Lower lobe of right lung (tissue), 2 donors: ENCODE results near the gene PSD4. TPM values are rescaled to one million over a fixed set of nuclear protein-coding genes. Genes with fewer than 3 reads are reported as not detected.
A peak's percentile ranks its signal among the peaks of the same experiment; 100 is the strongest.

Source experiments
- ATAC-seq, 2 donors: fragments of 200-7000 bp; cut with Tn5 transposase; one replicate each; pipeline ENCODE4 v1.9.1; 2020 to 2022; ENCODE audit warnings: mild to moderate bottlenecking in 2 of 2, moderate library complexity in 2 of 2
- DNase-seq: peaks from one replicate; pipeline ENCODE4 v3.0.0-alpha.2; 2020
- H3K27ac ChIP-seq: fragments of 200-600 bp; one replicate; pipeline ENCODE4 v1.8.0; 2022
- H3K27me3 ChIP-seq: fragments of 200-600 bp; one replicate; pipeline ENCODE4 v1.8.0; 2022; ENCODE audit warnings: low read depth
- H3K36me3 ChIP-seq: fragments of 200-600 bp; one replicate; pipeline ENCODE4 v1.8.0; 2022; ENCODE audit warnings: mild to moderate bottlenecking
- H3K4me1 ChIP-seq: fragments of 200-600 bp; one replicate; pipeline ENCODE4 v1.8.0; 2022
- H3K4me3 ChIP-seq: fragments of 200-600 bp; one replicate; pipeline ENCODE4 v1.8.0; 2022; ENCODE audit warnings: mild to moderate bottlenecking
- H3K9me3 ChIP-seq: fragments of 200-600 bp; one replicate; pipeline ENCODE4 v1.8.0; 2022
- CTCF ChIP-seq: fragments of 200-600 bp; IDR thresholded peaks from one replicate; pipeline ENCODE4 v1.8.0; 2022; ENCODE audit warnings: antibody characterized with exemption, mild to moderate bottlenecking
- intact Hi-C: fragments of 100-400 bp; cut with DNase I; formaldehyde crosslinking; loops from one replicate; pipeline ENCODE4 v1.11.0; 2022
- total RNA-seq: library from RNA; stranded (reverse); fragmentation: NEBNext Ultra II Directional; extraction: Animal tissue kit (Norgen Biotek cat#: 25700); gene quantifications from one replicate; pipeline ENCODE4 v1.2.1, GENCODE V29; 2021
- donor health status: DM: no; HTN: yes; CAD: no; lungs with severe emphysema.

Gene PSD4
- total RNA-seq, 1 donor from 2014 or later = 43.2 TPM

DNA sequence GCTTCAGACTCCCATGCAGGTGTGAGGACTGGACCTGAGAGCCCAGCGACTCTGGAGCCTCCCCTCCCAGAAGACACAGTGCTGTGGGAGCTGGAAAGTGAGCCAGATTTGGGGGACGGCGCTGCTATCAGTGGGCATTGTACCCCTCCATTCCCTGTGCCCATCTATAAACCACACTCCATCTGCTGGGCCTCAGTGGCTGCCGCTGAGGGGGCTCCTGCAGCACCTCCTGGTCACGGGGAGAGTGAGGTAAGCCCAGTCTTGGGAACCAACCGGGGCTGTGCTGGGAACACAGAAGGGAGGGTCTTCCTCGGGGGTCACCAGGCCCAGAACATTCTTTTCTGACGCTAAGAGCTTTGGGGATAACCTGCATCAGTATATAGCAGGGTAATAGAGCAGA is 9.5 kb downstream of the PSD4 start:
- Histone ChIP-seq H3K9me3 (no peaks in the 10 kb centered on the region), H3K36me3 (peaks cover 22% of the 10 kb centered on the region), H3K27me3 (no peaks in the 10 kb centered on the region), H3K4me1 (peaks cover 38% of the 10 kb centered on the region), H3K27ac (no peak overlapping the region), H3K4me3 (no peak overlapping the region)
- intact Hi-C loops = no loop called here
- no peak for DNase-seq
- TF ChIP-seq CTCF = no peak
- ATAC-seq = no peak

DNA sequence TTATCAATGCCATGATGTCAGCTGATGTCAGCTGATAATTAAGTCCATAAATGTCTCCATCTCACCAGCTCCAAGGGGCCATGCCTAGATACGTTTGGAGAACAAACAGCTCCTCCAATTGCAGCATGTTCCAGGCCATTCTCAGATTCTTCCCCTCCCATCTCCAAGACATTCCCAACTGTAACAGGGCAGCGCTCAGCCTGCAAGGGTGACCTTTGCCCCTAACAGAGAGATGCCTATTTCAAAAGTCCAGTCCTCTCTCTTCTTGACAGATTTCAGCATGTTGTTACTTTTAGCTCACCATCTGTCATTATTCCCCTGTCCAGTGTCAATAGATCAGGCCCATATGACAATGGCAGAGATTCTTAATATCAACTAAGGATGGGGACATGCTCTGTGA is 9.9 kb downstream of the PSD4 start:
- peaks cover 22% of the 10 kb centered on the region for H3K36me3 ChIP-seq
- DNase-seq (no peak), ATAC-seq (no peak)
- no peak overlapping the region for H3K27ac ChIP-seq
- TF ChIP-seq CTCF = no peak
- H3K27me3 ChIP-seq = no peaks in the 10 kb centered on the region
- intact Hi-C loops = no loop called here
- no peak overlapping the region for H3K4me3 ChIP-seq
- no peaks in the 10 kb centered on the region for H3K9me3 ChIP-seq
- H3K4me1 ChIP-seq = peaks cover 38% of the 10 kb centered on the region

DNA sequence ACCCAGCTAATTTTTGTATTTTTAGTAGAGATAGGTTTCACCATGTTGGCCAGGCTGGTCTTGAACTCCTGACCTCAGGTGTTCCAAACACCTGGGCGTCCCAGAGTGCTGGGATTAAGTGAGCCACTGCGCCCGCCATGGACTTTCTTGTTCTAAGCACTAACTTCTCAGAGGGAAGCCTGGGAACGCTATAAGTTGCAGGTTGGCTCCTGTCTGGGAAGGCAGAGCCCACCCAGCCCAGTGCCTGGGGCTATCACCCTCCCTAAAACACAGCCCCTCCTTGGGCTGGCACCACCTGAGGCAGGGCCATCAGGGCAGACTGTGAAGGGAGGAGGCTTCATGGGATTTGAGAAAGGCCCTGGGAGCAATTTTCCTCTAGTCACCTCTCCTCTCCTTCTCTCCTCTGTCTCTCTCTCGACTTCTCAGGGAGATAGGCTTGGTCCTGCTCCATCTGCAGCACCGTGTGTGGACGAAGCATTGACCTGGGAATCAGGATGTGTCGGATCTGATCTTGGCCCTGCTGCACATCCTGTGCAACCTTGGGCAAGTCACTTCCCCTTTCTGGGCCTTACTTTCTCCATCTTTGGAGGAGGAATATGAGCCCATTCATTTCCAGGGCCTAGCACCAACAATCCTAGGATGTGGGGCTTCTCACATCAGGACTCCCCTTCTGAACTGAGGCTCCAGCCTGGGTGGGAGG is 10.9 kb downstream of the PSD4 start:
- no peak for TF ChIP-seq CTCF
- Histone ChIP-seq H3K9me3 (no peaks in the 10 kb centered on the region), H3K36me3 (peaks cover 22% of the 10 kb centered on the region), H3K4me3 (no peak overlapping the region), H3K27ac (no peak overlapping the region), H3K27me3 (no peaks in the 10 kb centered on the region), H3K4me1 (peaks cover 38% of the 10 kb centered on the region)
- ATAC-seq (no peak), DNase-seq (no peak)
- intact Hi-C loops = no loop called here

- Histone ChIP-seq H3K36me3 (peaks cover 22% of the 10 kb centered on the region), H3K4me1 (peaks cover 27% of the 10 kb centered on the region), H3K27ac (no peak overlapping the region), H3K27me3 (no peaks in the 10 kb centered on the region), H3K4me3 (no peak overlapping the region), H3K9me3 (no peaks in the 10 kb centered on the region)
- intact Hi-C loops = no loop called here
- TF ChIP-seq CTCF = no peak
- peak; percentile 66 to 81 for ATAC-seq
- DNase-seq = peak; percentile 81
Observed at GRCh38 chr2:113185664-113186432, 12.1 kb downstream of the PSD4 start.

GRCh38 chr2:113186433-113186796 is 12.6 kb downstream of the PSD4 start:
- DNase-seq (no peak), ATAC-seq (no peak)
- H3K4me1 ChIP-seq = peaks cover 22% of the 10 kb centered on the region
- no peak overlapping the region for H3K27ac ChIP-seq
- intact Hi-C loops = no loop called here
- no peak for TF ChIP-seq CTCF
- H3K9me3 ChIP-seq = no peaks in the 10 kb centered on the region
- peaks cover 22% of the 10 kb centered on the region for H3K36me3 ChIP-seq
- H3K27me3 ChIP-seq = no peaks in the 10 kb centered on the region
- no peak overlapping the region for H3K4me3 ChIP-seq
